Measurements from ENCODE around the gene TXNDC15. TPM values are rescaled to one million over a fixed set of nuclear protein-coding genes. Genes with fewer than 3 reads are reported as not detected.
A peak's percentile ranks its signal among the peaks of the same experiment; 100 is the strongest.
"Not testable (repeated sequence)": the region's sequence is repeated elsewhere in the genome, so short reads cannot be mapped to it uniquely, and the experiment has no call there.

The TXNDC15 gene
- total RNA-seq = 10 to 100 TPM; 37.7 to 41.1 TPM

GRCh38 chr5:134873987-134874830, at the start of gene TXNDC15:
TXNDC15 (plus strand) TSS chr5:134874371; CDS start chr5:134874428, 57 bp downstream.
- peak within 1 kb of the TSS; percentile 90 for H3K27ac Mint-ChIP-seq
- POLR2A ChIA-PET = interaction anchor here (0.6 to 2.8 kb wide), 16 partner anchors 9 to 774 kb away, joined by 3 to 21 read pairs (median 4); partner anchors contain the start of genes C5orf24, CAMLG, PCBD2 and PPP2CA
- DNase-seq (peak; percentile 88), ATAC-seq (ENCODE audit: low read depth) (peak; percentile 89)
- peak within 1 kb of the TSS; percentile 92 for H3K4me3 Mint-ChIP-seq
- H3K9me3 Mint-ChIP-seq = no peaks in the 10 kb centered on the region
- no peaks in the 10 kb centered on the region for H3K27me3 Mint-ChIP-seq
- peaks cover 28% of the 10 kb centered on the region for H3K4me1 Mint-ChIP-seq
- peaks cover 7% of the 10 kb centered on the region for H3K36me3 Mint-ChIP-seq

GRCh38 chr5:134824681-134825080, 49.5 kb upstream of the TXNDC15 start:
- Mint-ChIP-seq H3K27ac (no peak overlapping the region), H3K4me3 (no peak overlapping the region), H3K4me1 (peaks cover 2% of the 10 kb centered on the region), H3K27me3 (no peaks in the 10 kb centered on the region), H3K9me3 (no peaks in the 10 kb centered on the region), H3K36me3 (peaks cover 9% of the 10 kb centered on the region)
- ATAC-seq (ENCODE audit: low read depth) (no peak), DNase-seq (no peak)
- POLR2A ChIA-PET = no interaction called here

- POLR2A ChIA-PET = interaction anchor here (0.5 kb wide), 1 partner anchor 80 kb away, joined by 3 read pairs; no protein-coding TSS in a partner anchor
- Mint-ChIP-seq H3K9me3 (no peaks in the 10 kb centered on the region), H3K27ac (no peak overlapping the region), H3K4me1 (peaks cover 2% of the 10 kb centered on the region), H3K36me3 (peaks cover 9% of the 10 kb centered on the region), H3K27me3 (no peaks in the 10 kb centered on the region), H3K4me3 (no peak overlapping the region)
- ATAC-seq (ENCODE audit: low read depth) = no peak
- DNase-seq = no peak
Measured at GRCh38 chr5:134825212-134825611, 49.0 kb upstream of the TXNDC15 start.

GRCh38 chr5:134833340-134834032, 40.7 kb upstream of the TXNDC15 start:
- Mint-ChIP-seq H3K27me3 (no peaks in the 10 kb centered on the region), H3K4me3 (no peak overlapping the region), H3K4me1 (no peaks in the 10 kb centered on the region), H3K9me3 (no peaks in the 10 kb centered on the region), H3K27ac (no peak overlapping the region), H3K36me3 (peaks cover 4% of the 10 kb centered on the region)
- POLR2A ChIA-PET = interaction anchor here (1.9 kb wide), 1 partner anchor 12 kb away, joined by 6 read pairs; the partner anchor contains the start of gene C5orf24
- ATAC-seq (ENCODE audit: low read depth) = no peak
- no peak for DNase-seq

GRCh38 chr5:134835623-134836022, 38.5 kb upstream of the TXNDC15 start:
- ATAC-seq (ENCODE audit: low read depth) = no peak
- POLR2A ChIA-PET = interaction anchor here (0.7 to 1.1 kb wide), 2 partner anchors 10 to 334 kb away, joined by 3 to 4 read pairs; partner anchors contain the start of gene C5orf24
- Mint-ChIP-seq H3K27ac (no peak overlapping the region), H3K4me3 (no peak overlapping the region), H3K27me3 (no peaks in the 10 kb centered on the region), H3K36me3 (peaks cover 6% of the 10 kb centered on the region), H3K9me3 (no peaks in the 10 kb centered on the region), H3K4me1 (no peaks in the 10 kb centered on the region)
- no peak for DNase-seq

- H3K9me3 Mint-ChIP-seq = no peaks in the 10 kb centered on the region
- H3K36me3 Mint-ChIP-seq = peaks cover 7% of the 10 kb centered on the region
- POLR2A ChIA-PET = interaction anchor here (0.5 kb wide), 1 partner anchor 33 kb away, joined by 3 read pairs; no protein-coding TSS in a partner anchor
- ATAC-seq (ENCODE audit: low read depth) = no peak
- no peak for DNase-seq
- H3K27ac Mint-ChIP-seq = no peak overlapping the region
- no peaks in the 10 kb centered on the region for H3K27me3 Mint-ChIP-seq
- H3K4me3 Mint-ChIP-seq = no peak overlapping the region
- peaks cover 2% of the 10 kb centered on the region for H3K4me1 Mint-ChIP-seq
Measured at GRCh38 chr5:134837530-134838181, 36.5 kb upstream of the TXNDC15 start.

GRCh38 chr5:134838361-134838760, 35.8 kb upstream of the TXNDC15 start:
- DNase-seq; ATAC-seq (ENCODE audit: low read depth); H3K27ac Mint-ChIP-seq; H3K4me1 Mint-ChIP-seq; H3K4me3 Mint-ChIP-seq; H3K27me3 Mint-ChIP-seq; POLR2A ChIA-PET; H3K36me3 Mint-ChIP-seq; H3K9me3 Mint-ChIP-seq: not testable (repeated sequence)

- Mint-ChIP-seq H3K4me1 (peaks cover 8% of the 10 kb centered on the region), H3K4me3 (no peak overlapping the region), H3K27me3 (no peaks in the 10 kb centered on the region), H3K27ac (no peak overlapping the region), H3K9me3 (no peaks in the 10 kb centered on the region), H3K36me3 (peaks cover 7% of the 10 kb centered on the region)
- ATAC-seq (ENCODE audit: low read depth) (no peak), DNase-seq (no peak)
- POLR2A ChIA-PET = no interaction called here
Measured at GRCh38 chr5:134840811-134841210, 33.4 kb upstream of the TXNDC15 start.

- Mint-ChIP-seq H3K4me1 (peaks cover 16% of the 10 kb centered on the region), H3K4me3 (no peak overlapping the region), H3K27me3 (no peaks in the 10 kb centered on the region), H3K9me3 (no peaks in the 10 kb centered on the region), H3K36me3 (peaks cover 9% of the 10 kb centered on the region), H3K27ac (no peak overlapping the region)
- DNase-seq (no peak), ATAC-seq (ENCODE audit: low read depth) (no peak)
- POLR2A ChIA-PET = no interaction called here
Measured at GRCh38 chr5:134844252-134844651, 29.9 kb upstream of the TXNDC15 start.

- Mint-ChIP-seq H3K9me3 (no peaks in the 10 kb centered on the region), H3K27me3 (no peaks in the 10 kb centered on the region), H3K27ac (peak overlapping the region; percentile 90), H3K36me3 (peaks cover 10% of the 10 kb centered on the region), H3K4me3 (peak overlapping the region; percentile 94), H3K4me1 (peaks cover 16% of the 10 kb centered on the region)
- POLR2A ChIA-PET = interaction anchor here (0.6 to 1.6 kb wide), 12 partner anchors 9 to 721 kb away, joined by 3 to 28 read pairs (median 5); partner anchors contain the start of genes CAMLG, PCBD2, SKP1 and TXNDC15
- ATAC-seq (ENCODE audit: low read depth) (no peak), DNase-seq (no peak)
Measured at GRCh38 chr5:134845335-134845851, 28.8 kb upstream of the TXNDC15 start.

- Mint-ChIP-seq H3K4me1 (peaks cover 18% of the 10 kb centered on the region), H3K9me3 (no peaks in the 10 kb centered on the region), H3K36me3 (peaks cover 10% of the 10 kb centered on the region), H3K27me3 (no peaks in the 10 kb centered on the region), H3K27ac (peak within 1 kb of the TSS; percentile 90), H3K4me3 (peak within 1 kb of the TSS; percentile 94)
- peak; percentile 95 for ATAC-seq (ENCODE audit: low read depth)
- POLR2A ChIA-PET = interaction anchor here (0.5 to 1.6 kb wide), 15 partner anchors 8 to 721 kb away, joined by 3 to 28 read pairs (median 5); partner anchors contain the start of genes CAMLG, PCBD2, SKP1 and TXNDC15
- peak; percentile 92 for DNase-seq
Measured at GRCh38 chr5:134845852-134846640, 28.1 kb upstream of the TXNDC15 start, which contains the start of gene C5orf24. C5orf24 (plus strand) TSS chr5:134845968; CDS start chr5:134854901, 8,933 bp downstream.

- POLR2A ChIA-PET = interaction anchor here (0.8 to 1.2 kb wide), 4 partner anchors 9 to 58 kb away, joined by 4 to 8 read pairs (median 6); partner anchors contain the start of genes PCBD2 and TXNDC15
- Mint-ChIP-seq H3K27me3 (no peaks in the 10 kb centered on the region), H3K9me3 (no peaks in the 10 kb centered on the region), H3K27ac (peak overlapping the region; percentile 90), H3K36me3 (peaks cover 8% of the 10 kb centered on the region), H3K4me1 (peaks cover 19% of the 10 kb centered on the region), H3K4me3 (peak overlapping the region; percentile 94)
- ATAC-seq (ENCODE audit: low read depth) (peak; percentile 3), DNase-seq (no peak)
Measured at GRCh38 chr5:134846641-134846960, 27.6 kb upstream of the TXNDC15 start.

Measured in activated naive CD8-positive, alpha-beta T cell treated with anti-CD3 and anti-CD28 coated beads, Interleukin-2, amount 10 ng/mL, durations not matched to agents 7 days and 5 days (primary cell).